SK-N-MC (cell line): Measurements from ENCODE around the gene ITGB7.

Source experiments
- EZH2 ChIP-seq: fragments of 200-600 bp; sonication (generic); IDR thresholded peaks from one replicate; pipeline ENCODE4 v1.6.1; 2017; ENCODE audit warnings: antibody characterized with exemption
- FOXP2 ChIP-seq: optimal IDR thresholded peaks from 2 replicates; pipeline ENCODE3; 2011; ENCODE audit warnings: mild to moderate bottlenecking, moderate library complexity; ENCODE audit not compliant: insufficient read depth; ENCODE audit errors: extremely low read length, control extremely low read depth
- POLR2AphosphoS5 ChIP-seq: IDR thresholded peaks from 2 replicates; pipeline ENCODE4 v1.6.1; 2012; ENCODE audit warnings: mild to moderate bottlenecking, low read depth, low read length, borderline replicate concordance

DNA sequence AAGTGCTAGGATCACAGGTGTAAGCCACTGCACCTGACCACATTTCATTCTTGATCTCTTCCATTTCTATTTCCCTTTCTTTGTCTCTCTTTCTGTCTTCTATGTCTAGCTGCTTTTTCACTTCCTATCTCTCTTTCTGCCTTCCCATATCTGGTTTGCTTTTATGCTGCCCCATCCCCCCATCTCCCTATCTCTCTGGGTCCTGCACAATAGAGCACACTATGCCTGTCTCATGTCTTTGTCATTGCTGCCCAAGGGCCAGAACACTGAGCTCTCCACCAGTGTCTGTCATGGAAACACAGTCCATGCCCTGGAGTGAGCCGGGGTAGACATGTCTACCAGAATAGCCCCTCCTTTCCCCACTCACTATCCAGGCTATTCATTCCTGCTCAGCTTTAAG is 37.3 kb upstream of the ITGB7 start:
- TF ChIP-seq POLR2AphosphoS5: no peak
- no peak for TF ChIP-seq EZH2
- no peak for TF ChIP-seq FOXP2
